GM12878 (cell line): Measurements from ENCODE around the gene ZNF48. TPM values are rescaled to one million over a fixed set of nuclear protein-coding genes. Genes with fewer than 3 reads are reported as not detected.
A peak's percentile ranks its signal among the peaks of the same experiment; 100 is the strongest.

Source experiments
- ATAC-seq: fragments of 200-7000 bp; cut with Tn5 transposase; 3 replicates; pipeline ENCODE4 v1.9.1; 2020; ENCODE audit warnings: mild to moderate bottlenecking, moderate library complexity
- BruUV-seq: library from RNA; stranded (reverse); fragments of 400-500 nt; replicated peaks from 2 replicates; lab custom pipeline; 2021; lab: Mats Ljungman, UMichigan
- CTCF ChIA-PET: fragments of 300-600 bp; sonication (Branson Sonifier 250); formaldehyde crosslinking; extraction: SDS; loops from one replicate; lab custom pipeline; 2021; ENCODE audit warnings: inconsistent platforms; lab: Yijun Ruan, JAX
- POLR2A ChIA-PET: fragments of 350-600 bp; formaldehyde crosslinking; extraction: SDS; loops from one replicate; lab custom pipeline; 2021; ENCODE audit warnings: inconsistent platforms; lab: Charles Lee
- RAD21 ChIA-PET: fragments of 300-600 bp; sonication (Branson Sonifier 250); formaldehyde crosslinking; loops from one replicate; lab custom pipeline; 2023; ENCODE audit warnings: antibody characterized with exemption; ENCODE audit not compliant: unreplicated experiment; lab: Charles Lee
- SMC1A ChIA-PET: fragments of 300-600 bp; sonication (Branson Sonifier 250); formaldehyde crosslinking; loops from one replicate; lab custom pipeline; 2023; ENCODE audit not compliant: unreplicated experiment, uncharacterized antibody; lab: Charles Lee
- DNase-seq: peaks from one replicate; pipeline ENCODE4 v3.0.0-alpha.2; 2011; ENCODE audit warnings: low read depth, low spot score
- FAIRE-seq: peaks from 3 replicates; lab custom pipeline; 2011; peaks lifted over from hg19 to GRCh38; lab: Jason Lieb, UNC
- H2AFZ ChIP-seq: 2 replicates; pipeline ENCODE4 v1.6.0; 2011; ENCODE audit warnings: low read depth, low read length, control low read depth; ENCODE audit not compliant: control insufficient read depth
- H3K27ac ChIP-seq: 2 replicates; pipeline ENCODE4 v1.5.1; 2011; ENCODE audit warnings: control low read depth; ENCODE audit not compliant: control insufficient read depth, insufficient read depth
- H3K27me3 ChIP-seq, 2 experiments: replicated peaks in 1 of 2; 2 replicates each; pipeline versions ENCODE4 v1.6.0 to v1.6.1; 2011; ENCODE audit warnings: low read length in 1 of 2; ENCODE audit not compliant: control insufficient read depth in 2 of 2, insufficient read depth in 2 of 2
- H3K36me3 ChIP-seq, 2 experiments: 2 replicates each; pipeline ENCODE4 v1.5.1; 2011; ENCODE audit warnings: low read length in 1 of 2; ENCODE audit not compliant: control insufficient read depth in 2 of 2, insufficient read depth in 2 of 2
- H3K4me1 ChIP-seq: 2 replicates; pipeline ENCODE4 v1.6.1; 2011; ENCODE audit warnings: mild to moderate bottlenecking, low read length, moderate library complexity, mixed read lengths; ENCODE audit not compliant: control insufficient read depth, insufficient read depth
- H3K4me2 ChIP-seq: 2 replicates; pipeline ENCODE4 v1.6.0; 2011; ENCODE audit warnings: control low read depth; ENCODE audit not compliant: control insufficient read depth, insufficient read depth
- H3K4me3 ChIP-seq: fragments of 200-600 bp; sonication (generic); 2 replicates; pipeline ENCODE4 v1.5.1; 2016
- H3K79me2 ChIP-seq: 2 replicates; pipeline ENCODE4 v1.6.0; 2011; ENCODE audit warnings: low read length; ENCODE audit not compliant: control insufficient read depth, insufficient read depth
- H3K9ac ChIP-seq: 2 replicates; pipeline ENCODE4 v1.8.0; 2011; ENCODE audit warnings: low read length, control low read depth, mixed read lengths; ENCODE audit not compliant: control insufficient read depth, insufficient read depth
- H3K9me3 ChIP-seq: replicated peaks from 3 replicates; pipeline ENCODE4 v1.5.1; 2011; ENCODE audit warnings: mild to moderate bottlenecking, low read length; ENCODE audit not compliant: control insufficient read depth, insufficient read depth
- H4K20me1 ChIP-seq: 2 replicates; pipeline ENCODE4 v1.6.0; 2011; ENCODE audit not compliant: control insufficient read depth, insufficient read depth
- IKZF2 ChIP-seq, 2 experiments: fragments of 450-650 bp; IDR thresholded peaks; 2 replicates each; pipeline ENCODE4 v1.6.1; 2017; ENCODE audit warnings: mild to moderate bottlenecking in 2 of 2, moderate library complexity in 2 of 2
- LARP7 ChIP-seq: fragments of 450-650 bp; IDR thresholded peaks from 2 replicates; pipeline ENCODE4 v1.6.1; 2017; ENCODE audit warnings: mild to moderate bottlenecking
- MXI1 ChIP-seq: fragments of 150-350 bp; IDR thresholded peaks from 2 replicates; pipeline ENCODE4 v1.6.1; 2011; ENCODE audit warnings: low read depth, mild to moderate bottlenecking, inconsistent platforms, low read length, improper control_type of control experiment
- NR2F1 ChIP-seq: fragments of 450-650 bp; conservative IDR thresholded peaks from 2 replicates; pipeline ENCODE4 v1.6.1; 2017; ENCODE audit warnings: mild to moderate bottlenecking
- POLR2A ChIP-seq: IDR thresholded peaks from 2 replicates; pipeline ENCODE4 v1.6.1; 2011; ENCODE audit warnings: low read depth, mild to moderate bottlenecking, low read length
- WRNIP1 ChIP-seq: IDR thresholded peaks from 2 replicates; pipeline ENCODE4 v1.6.1; 2011; ENCODE audit warnings: low read depth, low read length, improper control_type of control experiment, borderline replicate concordance
- WGBS: methylation state at CpG from one replicate; pipeline ENCODE4 v1.1.6; 2016; ENCODE audit warnings: low lambda C conversion rate; ENCODE audit not compliant: insufficient replicate concordance, insufficient coverage; ENCODE audit errors: missing lambda C conversion rate; 5-methylcytosine and 5-hydroxymethylcytosine counted together
- in situ Hi-C: fragments of 300-500 bp; cut with MboI; formaldehyde crosslinking; loops from 9 replicates; pipeline ENCODE4 v1.14.3; 2018; ENCODE audit warnings: mixed read lengths
- intact Hi-C: fragments of 100-400 bp; cut with micrococcal nuclease; formaldehyde crosslinking; loops from one replicate; pipeline ENCODE4 v1.14.2; 2022; ENCODE audit not compliant: unreplicated experiment
- polyA plus RNA-seq, 11 experiments: library from polyadenylated mRNA; depleted of rRNA in 4 of 11; unstranded in 6 of 11; stranded (reverse) in 5 of 11; fragments of >200 nt; fragmentation: Nextera tagmentation in 4 of 11; fragmentation: Illumina TruSeq in 1 of 11; extraction: Ambion mirVana in 4 of 11; extraction: Trizol in 1 of 11; gene quantifications; 1 replicate in 1 of 11; 2 replicates in 10 of 11; pipeline versions ENCODE4 v1.2.1 to v1.2.3, GENCODE V29; 2011 to 2016; ENCODE audit warnings: inconsistent platforms in 2 of 11, missing spikeins in 2 of 11, low read depth in 1 of 11
- total RNA-seq, 4 experiments: library from RNA; depleted of rRNA in 3 of 4; stranded (reverse); fragments of >200 nt in 3 of 4; fragmentation: Illumina TruSeq in 1 of 4; extraction: Trizol in 1 of 4; gene quantifications; 2 replicates each; pipeline versions ENCODE4 v1.2.1 to v1.2.3, GENCODE V29; 2013 to 2021
- TF ChIP-seq, protein P1 (sequence below), 3 experiments: IDR thresholded peaks in 2 of 3; conservative IDR thresholded peaks in 1 of 3; 2 replicates each; pipeline ENCODE4 v1.5.1; 2011; ENCODE audit warnings: low read depth in 3 of 3, low read length in 3 of 3, mild to moderate bottlenecking in 3 of 3, control low read depth in 2 of 3, moderate library complexity in 2 of 3, inconsistent platforms in 1 of 3, mixed read lengths in 1 of 3; ENCODE audit not compliant: control insufficient read depth in 2 of 3, insufficient read depth in 1 of 3; ENCODE audit errors: extremely low read depth in 1 of 3
- TF ChIP-seq, protein P2 (sequence below): IDR thresholded peaks from 2 replicates; pipeline ENCODE4 v1.6.1; 2012; ENCODE audit warnings: low read depth, low read length, improper control_type of control experiment
- TF ChIP-seq, protein P3 (sequence below): IDR thresholded peaks from 2 replicates; pipeline ENCODE4 v1.6.1; 2012; ENCODE audit warnings: improper control_type of control experiment, low read depth, low read length; ENCODE audit not compliant: insufficient replicate concordance

The ZNF48 gene
- total and polyA plus RNA-seq, 10 of the 15 experiments (the other 5 are each of a cell fraction or from before 2014, with no cell fraction given): 0.14 to 12.0 (median 4.2) TPM

DNA sequence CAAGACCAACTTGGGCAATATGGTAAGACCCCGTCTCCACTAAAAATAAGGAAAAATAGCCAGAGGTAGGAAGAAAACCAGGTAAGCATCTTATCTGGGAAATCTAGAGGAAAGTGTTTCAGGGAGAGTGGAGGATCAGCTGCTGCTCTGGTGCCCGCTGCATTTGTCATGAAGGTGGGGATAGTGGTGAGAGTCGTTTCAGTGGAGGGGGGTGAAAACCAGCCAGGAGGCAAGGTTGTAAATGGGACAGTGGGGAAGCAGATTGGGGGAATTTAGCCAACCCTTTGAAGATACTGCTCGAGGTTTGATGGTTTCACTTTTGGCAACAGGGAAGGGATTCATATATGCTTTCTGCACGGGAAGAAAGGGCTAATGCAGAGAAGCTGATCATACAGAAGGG lies 25.8 kb downstream of the ZNF48 start:
- Histone ChIP-seq H3K4me2 (no peak overlapping the region), H3K4me3 (no peak overlapping the region), H3K4me1 (peaks cover 8% of the 10 kb centered on the region), H3K9me3 (no peaks in the 10 kb centered on the region), H2AFZ (no peak overlapping the region), H3K36me3 (peaks cover 9 to 11% of the 10 kb centered on the region in 2 experiments), H3K27ac (no peak overlapping the region), H3K27me3 (no peaks in the 10 kb centered on the region), H3K9ac (no peak overlapping the region), H4K20me1 (no peaks in the 10 kb centered on the region), H3K79me2 (no peaks in the 10 kb centered on the region; the same call in none of the 2 replicates)
- RAD21 ChIA-PET: no interaction called here
- BruUV-seq: no TSS peak
- CTCF ChIA-PET: no interaction called here
- DNase-seq (no peak), FAIRE-seq (no peak), ATAC-seq (no peak)
- POLR2A ChIA-PET: interaction anchor here (0.6 to 1.1 kb wide), 2 partner anchors 64 to 205 kb away, joined by 5 to 6 read pairs; no protein-coding TSS in a partner anchor
- in situ Hi-C loops: no loop called here
- intact Hi-C loops: no loop called here
- TF ChIP-seq POLR2A (0 out of 2 replicates have a peak, but pooled peaks have one; percentile 4), IKZF2 (IDR thresholded peaks at IDR 0.05) (no peak)
- WGBS: 50% methylated on average over 5 of the region's 5 CpGs
- SMC1A ChIA-PET: interaction anchor here (0.9 to 2.9 kb wide), 3 partner anchors 9 to 13 kb away, joined by 3 to 12 read pairs (median 3); partner anchors contain the start of gene DCTPP1

DNA sequence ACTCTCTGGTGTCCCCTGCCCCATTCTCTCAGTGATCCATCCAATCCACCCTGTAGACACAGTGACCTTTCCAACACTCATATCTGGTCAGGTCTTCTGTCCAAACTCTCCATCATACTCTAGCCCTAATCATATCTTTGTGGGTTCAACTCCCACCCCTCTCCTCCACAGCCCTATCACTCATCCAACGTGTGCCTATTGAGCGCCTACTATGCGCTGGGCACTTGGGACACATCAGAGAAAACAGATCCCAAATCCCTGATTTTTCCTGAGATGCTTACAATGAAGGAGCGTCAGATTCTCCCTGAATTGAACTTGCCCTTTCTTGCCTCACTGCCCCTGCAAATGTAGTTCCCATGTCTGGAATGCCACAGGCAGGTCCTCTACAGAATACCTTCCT lies 32.8 kb downstream of the ZNF48 start:
- 85% methylated on average over 4 of the region's 4 CpGs for WGBS
- ChIA-PET SMC1A (no interaction called here), CTCF (interaction anchor here (1.2 to 5.0 kb wide), 3 partner anchors 108 to 203 kb away, joined by 4 to 89 read pairs (median 8); no protein-coding TSS in a partner anchor), POLR2A (no interaction called here), RAD21 (no interaction called here)
- peaks cover 21% of the 10 kb centered on the region for H3K79me2 ChIP-seq
- in situ Hi-C loops: no loop called here
- no peak overlapping the region; the same call in 1 of the 2 replicates for H3K4me3 ChIP-seq
- BruUV-seq: no TSS peak
- no peaks in the 10 kb centered on the region for H3K9me3 ChIP-seq
- no peak overlapping the region for H2AFZ ChIP-seq
- no peak for DNase-seq
- H4K20me1 ChIP-seq: no peaks in the 10 kb centered on the region
- FAIRE-seq: no peak
- peaks cover 0 to 8% of the 10 kb centered on the region in 2 experiments; a peak in 3 of 4 replicates for H3K36me3 ChIP-seq
- H3K9ac ChIP-seq: no peak overlapping the region
- H3K4me1 ChIP-seq: peaks cover 13% of the 10 kb centered on the region
- H3K27ac ChIP-seq: no peak overlapping the region
- peak overlapping the region; percentile 96 for H3K4me2 ChIP-seq
- H3K27me3 ChIP-seq: no peaks in the 10 kb centered on the region
- intact Hi-C loops: no loop called here
- ATAC-seq: no peak
- TF ChIP-seq MXI1 (no peak), WRNIP1 (no peak), NR2F1 (no peak), IKZF2 (IDR thresholded peaks at IDR 0.05) (no peak), LARP7 (no peak)
- TF ChIP-seq, protein P1, sequence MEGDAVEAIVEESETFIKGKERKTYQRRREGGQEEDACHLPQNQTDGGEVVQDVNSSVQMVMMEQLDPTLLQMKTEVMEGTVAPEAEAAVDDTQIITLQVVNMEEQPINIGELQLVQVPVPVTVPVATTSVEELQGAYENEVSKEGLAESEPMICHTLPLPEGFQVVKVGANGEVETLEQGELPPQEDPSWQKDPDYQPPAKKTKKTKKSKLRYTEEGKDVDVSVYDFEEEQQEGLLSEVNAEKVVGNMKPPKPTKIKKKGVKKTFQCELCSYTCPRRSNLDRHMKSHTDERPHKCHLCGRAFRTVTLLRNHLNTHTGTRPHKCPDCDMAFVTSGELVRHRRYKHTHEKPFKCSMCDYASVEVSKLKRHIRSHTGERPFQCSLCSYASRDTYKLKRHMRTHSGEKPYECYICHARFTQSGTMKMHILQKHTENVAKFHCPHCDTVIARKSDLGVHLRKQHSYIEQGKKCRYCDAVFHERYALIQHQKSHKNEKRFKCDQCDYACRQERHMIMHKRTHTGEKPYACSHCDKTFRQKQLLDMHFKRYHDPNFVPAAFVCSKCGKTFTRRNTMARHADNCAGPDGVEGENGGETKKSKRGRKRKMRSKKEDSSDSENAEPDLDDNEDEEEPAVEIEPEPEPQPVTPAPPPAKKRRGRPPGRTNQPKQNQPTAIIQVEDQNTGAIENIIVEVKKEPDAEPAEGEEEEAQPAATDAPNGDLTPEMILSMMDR (IDR thresholded peaks at IDR 0.05 in 2 of 3, conservative IDR thresholded peaks at IDR 0.05 in 1 of 3; ENCODE audit: control insufficient read depth in 2 of 3, extremely low read depth in 1 of 3, insufficient read depth in 1 of 3, low read depth in 3 of 3, low read length in 3 of 3): no peak
- TF ChIP-seq, protein P2, sequence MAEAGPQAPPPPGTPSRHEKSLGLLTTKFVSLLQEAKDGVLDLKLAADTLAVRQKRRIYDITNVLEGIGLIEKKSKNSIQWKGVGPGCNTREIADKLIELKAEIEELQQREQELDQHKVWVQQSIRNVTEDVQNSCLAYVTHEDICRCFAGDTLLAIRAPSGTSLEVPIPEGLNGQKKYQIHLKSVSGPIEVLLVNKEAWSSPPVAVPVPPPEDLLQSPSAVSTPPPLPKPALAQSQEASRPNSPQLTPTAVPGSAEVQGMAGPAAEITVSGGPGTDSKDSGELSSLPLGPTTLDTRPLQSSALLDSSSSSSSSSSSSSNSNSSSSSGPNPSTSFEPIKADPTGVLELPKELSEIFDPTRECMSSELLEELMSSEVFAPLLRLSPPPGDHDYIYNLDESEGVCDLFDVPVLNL: no peak
- TF ChIP-seq, protein P3, sequence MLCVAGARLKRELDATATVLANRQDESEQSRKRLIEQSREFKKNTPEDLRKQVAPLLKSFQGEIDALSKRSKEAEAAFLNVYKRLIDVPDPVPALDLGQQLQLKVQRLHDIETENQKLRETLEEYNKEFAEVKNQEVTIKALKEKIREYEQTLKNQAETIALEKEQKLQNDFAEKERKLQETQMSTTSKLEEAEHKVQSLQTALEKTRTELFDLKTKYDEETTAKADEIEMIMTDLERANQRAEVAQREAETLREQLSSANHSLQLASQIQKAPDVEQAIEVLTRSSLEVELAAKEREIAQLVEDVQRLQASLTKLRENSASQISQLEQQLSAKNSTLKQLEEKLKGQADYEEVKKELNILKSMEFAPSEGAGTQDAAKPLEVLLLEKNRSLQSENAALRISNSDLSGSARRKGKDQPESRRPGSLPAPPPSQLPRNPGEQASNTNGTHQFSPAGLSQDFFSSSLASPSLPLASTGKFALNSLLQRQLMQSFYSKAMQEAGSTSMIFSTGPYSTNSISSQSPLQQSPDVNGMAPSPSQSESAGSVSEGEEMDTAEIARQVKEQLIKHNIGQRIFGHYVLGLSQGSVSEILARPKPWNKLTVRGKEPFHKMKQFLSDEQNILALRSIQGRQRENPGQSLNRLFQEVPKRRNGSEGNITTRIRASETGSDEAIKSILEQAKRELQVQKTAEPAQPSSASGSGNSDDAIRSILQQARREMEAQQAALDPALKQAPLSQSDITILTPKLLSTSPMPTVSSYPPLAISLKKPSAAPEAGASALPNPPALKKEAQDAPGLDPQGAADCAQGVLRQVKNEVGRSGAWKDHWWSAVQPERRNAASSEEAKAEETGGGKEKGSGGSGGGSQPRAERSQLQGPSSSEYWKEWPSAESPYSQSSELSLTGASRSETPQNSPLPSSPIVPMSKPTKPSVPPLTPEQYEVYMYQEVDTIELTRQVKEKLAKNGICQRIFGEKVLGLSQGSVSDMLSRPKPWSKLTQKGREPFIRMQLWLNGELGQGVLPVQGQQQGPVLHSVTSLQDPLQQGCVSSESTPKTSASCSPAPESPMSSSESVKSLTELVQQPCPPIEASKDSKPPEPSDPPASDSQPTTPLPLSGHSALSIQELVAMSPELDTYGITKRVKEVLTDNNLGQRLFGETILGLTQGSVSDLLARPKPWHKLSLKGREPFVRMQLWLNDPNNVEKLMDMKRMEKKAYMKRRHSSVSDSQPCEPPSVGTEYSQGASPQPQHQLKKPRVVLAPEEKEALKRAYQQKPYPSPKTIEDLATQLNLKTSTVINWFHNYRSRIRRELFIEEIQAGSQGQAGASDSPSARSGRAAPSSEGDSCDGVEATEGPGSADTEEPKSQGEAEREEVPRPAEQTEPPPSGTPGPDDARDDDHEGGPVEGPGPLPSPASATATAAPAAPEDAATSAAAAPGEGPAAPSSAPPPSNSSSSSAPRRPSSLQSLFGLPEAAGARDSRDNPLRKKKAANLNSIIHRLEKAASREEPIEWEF: no peak
